Endodermal cell (in vitro differentiated cells): ENCODE measurements around the gene CEP85L. TPM values are rescaled to one million over a fixed set of nuclear protein-coding genes. Genes with fewer than 3 reads are reported as not detected.

Experiments used
- DNase-seq: peaks from one replicate; pipeline ENCODE4 v3.0.0-alpha.2; 2017
- H3K27ac ChIP-seq: 2 replicates; pipeline ENCODE4 v1.5.1; 2013; ENCODE audit warnings: mild to moderate bottlenecking, low read depth, low read length, moderate library complexity
- H3K27me3 ChIP-seq: 2 replicates; pipeline ENCODE4 v1.6.1; 2013; ENCODE audit warnings: mild to moderate bottlenecking, low read length, moderate library complexity; ENCODE audit not compliant: insufficient read depth, control insufficient read depth, poor library complexity, severe bottlenecking
- H3K36me3 ChIP-seq: 2 replicates; pipeline ENCODE4 v1.7.0; 2013; ENCODE audit warnings: mild to moderate bottlenecking, low read length, moderate library complexity; ENCODE audit not compliant: control insufficient read depth, insufficient read depth
- H3K4me1 ChIP-seq: one replicate; pipeline ENCODE4 v1.7.0; 2013; ENCODE audit warnings: low read length; ENCODE audit not compliant: control insufficient read depth, insufficient read depth
- H3K4me3 ChIP-seq: 2 replicates; pipeline ENCODE4 v1.5.1; 2013; ENCODE audit warnings: mild to moderate bottlenecking, low read length, moderate library complexity
- H3K9ac ChIP-seq: 2 replicates; pipeline ENCODE4 v1.6.1; 2013; ENCODE audit warnings: mild to moderate bottlenecking, low read length, moderate library complexity; ENCODE audit not compliant: poor library complexity, severe bottlenecking; ENCODE audit errors: extremely low read depth
- H3K9me3 ChIP-seq: 2 replicates; pipeline ENCODE4 v1.6.1; 2013; ENCODE audit warnings: mild to moderate bottlenecking, low read length, moderate library complexity; ENCODE audit not compliant: control insufficient read depth
- H3K27ac Mint-ChIP-seq: 2 replicates; pipeline ENCODE4 v1.8.0; 2020; ENCODE audit warnings: mixed read lengths
- H3K27me3 Mint-ChIP-seq: 2 replicates; pipeline ENCODE4 v1.8.0; 2021; ENCODE audit warnings: mild to moderate bottlenecking, mixed read lengths; ENCODE audit not compliant: insufficient read depth
- H3K36me3 Mint-ChIP-seq: 2 replicates; pipeline ENCODE4 v1.8.0; 2020; ENCODE audit warnings: low read depth, mixed read lengths
- H3K4me1 Mint-ChIP-seq: 2 replicates; pipeline ENCODE4 v1.8.0; 2020; ENCODE audit warnings: mixed read lengths
- H3K4me3 Mint-ChIP-seq: 2 replicates; pipeline ENCODE4 v1.8.0; 2020; ENCODE audit warnings: mild to moderate bottlenecking, moderate library complexity, mixed read lengths
- H3K9me3 Mint-ChIP-seq: 2 replicates; pipeline ENCODE4 v1.8.0; 2020; ENCODE audit warnings: mild to moderate bottlenecking, mixed read lengths
- CTCF ChIP-seq: fragments of 200-600 bp; sonication (generic); conservative IDR thresholded peaks from 2 replicates; pipeline ENCODE4 v1.5.0; 2021; ENCODE audit warnings: antibody characterized with exemption, mild to moderate bottlenecking
- WGBS, 2 experiments: methylation state at CpG; one replicate each; pipeline versions ENCODE4 v1.1.5 to v1.1.7; 2013; ENCODE audit warnings: missing lambda C conversion rate in 2 of 2, mixed read lengths in 1 of 2; ENCODE audit not compliant: insufficient coverage in 1 of 2, insufficient read length in 1 of 2; 5-methylcytosine and 5-hydroxymethylcytosine counted together
- total RNA-seq, 2 donors: library from RNA; stranded (reverse); fragmentation: NEBNext Ultra II Directional in 1 of 2; extraction: Animal tissue kit (Norgen Biotek cat#: 25700) in 1 of 2; gene quantifications; 2 replicates in 1 of 2; 3 replicates in 1 of 2; pipeline ENCODE4 v1.2.1, GENCODE V29; 2021

CEP85L gene
- total RNA-seq, 2 donors from 2014 or later, result 6.7 to 10.2 TPM

GRCh38 chr6:118675225-118675624, 23.8 kb upstream of the CEP85L start:
- H3K4me1 Mint-ChIP-seq, result no peaks in the 10 kb centered on the region
- H3K9me3 Mint-ChIP-seq, result no peaks in the 10 kb centered on the region
- Histone ChIP-seq H3K4me1 (no peaks in the 10 kb centered on the region), H3K4me3 (no peak overlapping the region), H3K27ac (no peak overlapping the region), H3K36me3 (no peaks in the 10 kb centered on the region), H3K9ac (no peak overlapping the region), H3K27me3 (no peaks in the 10 kb centered on the region), H3K9me3 (no peaks in the 10 kb centered on the region)
- DNase-seq, result no peak
- H3K4me3 Mint-ChIP-seq, result no peak overlapping the region
- H3K36me3 Mint-ChIP-seq, result no peaks in the 10 kb centered on the region
- no peaks in the 10 kb centered on the region for H3K27me3 Mint-ChIP-seq
- no peak for TF ChIP-seq CTCF
- no peak overlapping the region for H3K27ac Mint-ChIP-seq
- no CpG with 5 or more reads among the region's 1 CpG for WGBS, 2 experiments

- Mint-ChIP-seq H3K4me1 (no peaks in the 10 kb centered on the region), H3K4me3 (no peak overlapping the region), H3K27ac (no peak overlapping the region), H3K27me3 (no peaks in the 10 kb centered on the region), H3K9me3 (no peaks in the 10 kb centered on the region), H3K36me3 (no peaks in the 10 kb centered on the region)
- Histone ChIP-seq H3K4me1 (no peaks in the 10 kb centered on the region), H3K36me3 (no peaks in the 10 kb centered on the region), H3K9me3 (no peaks in the 10 kb centered on the region), H3K9ac (no peak overlapping the region), H3K4me3 (no peak overlapping the region), H3K27me3 (no peaks in the 10 kb centered on the region), H3K27ac (no peak overlapping the region)
- TF ChIP-seq CTCF, result no peak
- 95% methylated on average over 1 of the region's 1 CpG; no CpG with 5 or more reads in 1 of the 2 experiments for WGBS, 2 experiments
- no peak for DNase-seq
Observed at GRCh38 chr6:118674772-118675171, 23.4 kb upstream of the CEP85L start.

- WGBS, 2 experiments, result 89 to 94% methylated on average over 2 of the region's 2 CpGs
- no peaks in the 10 kb centered on the region for H3K36me3 Mint-ChIP-seq
- H3K27ac Mint-ChIP-seq, result no peak overlapping the region
- Histone ChIP-seq H3K27me3 (no peaks in the 10 kb centered on the region), H3K4me1 (no peaks in the 10 kb centered on the region), H3K4me3 (no peak overlapping the region), H3K9ac (no peak overlapping the region), H3K27ac (no peak overlapping the region), H3K36me3 (no peaks in the 10 kb centered on the region), H3K9me3 (no peaks in the 10 kb centered on the region)
- TF ChIP-seq CTCF, result no peak
- H3K9me3 Mint-ChIP-seq, result no peaks in the 10 kb centered on the region
- peaks cover 2% of the 10 kb centered on the region for H3K4me1 Mint-ChIP-seq
- no peak overlapping the region for H3K4me3 Mint-ChIP-seq
- H3K27me3 Mint-ChIP-seq, result no peaks in the 10 kb centered on the region
- no peak for DNase-seq
Observed at GRCh38 chr6:118672678-118673077, 21.3 kb upstream of the CEP85L start.
